HuH-7.5 (cell line): ENCODE data around the gene SLC35D1.
"Not testable (repeated sequence)": the region's sequence is repeated elsewhere in the genome, so short reads cannot be mapped to it uniquely, and the experiment has no call there.

ENCODE experiments used
- DNase-seq: peaks from one replicate; pipeline ENCODE4 v3.0.0; 2011; ENCODE audit warnings: low spot score

SLC35D1 gene

DNA sequence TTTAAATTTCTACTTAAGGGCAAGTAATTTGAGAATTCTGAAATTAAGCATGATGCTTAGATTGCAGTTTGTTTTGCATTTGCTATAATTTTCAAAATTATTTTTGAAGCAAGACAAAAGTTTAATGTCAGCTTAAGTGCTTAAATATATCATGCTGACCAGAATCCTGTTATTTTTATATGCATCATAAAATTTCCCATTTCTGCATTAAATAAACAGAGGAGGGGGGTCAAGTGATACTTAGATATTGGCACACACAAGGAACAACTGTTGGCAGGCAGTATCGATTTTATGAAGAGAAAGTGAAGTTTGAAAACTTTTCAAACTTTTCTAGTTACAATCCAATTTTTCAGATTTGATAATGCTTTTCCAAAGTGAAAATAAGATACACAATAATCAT lies 68.1 kb downstream of the SLC35D1 start:
- DNase-seq, result no peak

DNA sequence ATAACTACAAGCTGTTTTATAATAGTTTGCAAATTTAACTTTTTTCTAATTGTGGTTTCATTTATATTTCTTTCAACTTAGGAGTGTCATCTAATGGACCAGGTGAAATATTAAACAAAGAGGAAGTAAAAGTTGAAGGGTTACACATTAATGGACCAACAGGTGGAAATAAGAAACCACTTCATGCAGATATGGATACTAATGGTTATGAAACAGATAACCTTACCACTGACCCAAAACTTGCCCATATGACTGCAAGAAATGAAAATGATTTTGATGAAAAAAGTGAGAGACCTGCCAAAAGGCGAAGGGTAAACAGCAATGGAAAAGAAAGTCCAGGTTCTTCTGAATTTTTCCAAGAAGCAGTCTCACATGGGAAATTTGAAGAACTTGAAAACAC lies 69.5 kb downstream of the SLC35D1 start:
- DNase-seq, result no peak

DNA sequence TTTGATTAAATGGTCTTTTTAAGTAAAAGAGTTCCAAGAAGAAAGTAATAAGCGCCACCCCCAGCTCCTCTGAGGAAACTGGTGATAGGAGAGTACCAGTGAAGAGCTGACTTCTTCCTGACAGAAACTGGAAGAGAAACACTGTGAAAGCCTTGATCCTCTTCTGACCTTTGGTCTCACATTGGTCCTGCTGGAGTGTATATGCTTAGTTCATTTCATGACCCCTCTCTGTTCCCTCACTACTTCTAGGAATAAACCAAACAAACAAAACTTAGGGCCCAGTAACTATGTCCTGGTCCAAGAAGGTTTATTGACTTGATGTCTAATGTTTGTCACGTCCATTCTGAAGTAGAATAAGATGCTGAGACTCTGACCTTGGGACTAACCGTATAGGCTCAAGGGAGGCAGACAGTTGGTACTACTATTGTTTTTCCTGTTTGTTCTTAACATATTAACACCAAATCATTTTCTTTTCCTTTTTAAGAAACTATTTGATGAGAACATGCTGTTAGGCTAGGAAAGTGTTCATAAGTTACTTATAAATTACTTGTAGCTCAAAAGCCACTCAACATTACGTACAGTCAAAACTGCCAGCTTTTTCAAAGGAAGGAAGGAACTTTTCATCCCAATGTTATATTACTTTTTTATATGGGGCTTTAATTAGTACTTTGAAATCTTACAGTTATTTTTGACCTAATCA lies 71.2 kb downstream of the SLC35D1 start:
- no peak for DNase-seq

DNA sequence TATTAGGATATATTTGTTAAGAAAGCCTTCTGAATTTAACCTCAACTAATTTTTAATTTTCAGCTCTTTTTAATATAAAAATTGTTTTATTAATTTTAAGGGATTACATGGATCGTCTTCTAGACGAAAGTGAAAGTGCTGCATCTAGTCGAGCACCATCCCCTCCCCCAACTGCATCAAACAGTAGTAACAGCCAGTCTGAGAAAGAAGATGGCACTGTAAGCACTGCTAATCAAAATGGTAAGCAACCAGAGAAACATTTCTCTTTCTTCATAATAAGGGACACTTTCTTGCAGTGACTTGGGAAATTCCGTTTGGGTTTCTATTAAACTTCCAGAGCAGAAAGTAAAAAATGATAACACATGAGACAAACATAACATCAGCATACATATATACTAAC lies 72.3 kb downstream of the SLC35D1 start:
- DNase-seq, result no peak

DNA sequence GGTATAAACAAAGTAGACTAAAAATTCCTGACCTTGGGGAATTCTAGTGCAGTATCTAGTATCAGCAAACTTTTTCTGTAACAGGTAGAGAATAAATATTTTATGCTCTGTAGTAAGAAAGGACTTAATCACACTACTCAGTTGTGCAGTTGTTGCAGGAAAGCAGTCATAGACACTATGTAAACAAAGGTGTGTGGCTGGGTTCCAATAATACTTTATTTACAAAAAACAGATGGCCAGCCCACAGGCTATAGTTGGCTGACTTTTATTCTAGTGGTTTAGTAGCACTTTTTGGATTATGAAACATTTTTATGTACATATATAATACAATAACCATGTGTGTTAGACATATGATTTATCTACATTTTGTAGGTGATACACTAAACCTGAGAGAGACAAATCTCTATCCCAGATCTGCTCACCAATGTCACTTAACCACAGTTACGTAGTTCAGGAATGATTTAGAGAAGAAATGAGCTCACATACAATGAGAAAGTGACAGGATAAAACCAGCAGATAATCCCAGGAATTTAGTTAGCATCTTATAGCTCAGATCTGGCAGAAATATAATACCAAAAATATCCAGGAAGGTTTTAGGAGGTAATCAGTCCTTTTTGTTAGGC lies 73.1 kb downstream of the SLC35D1 start:
- no peak for DNase-seq

DNA sequence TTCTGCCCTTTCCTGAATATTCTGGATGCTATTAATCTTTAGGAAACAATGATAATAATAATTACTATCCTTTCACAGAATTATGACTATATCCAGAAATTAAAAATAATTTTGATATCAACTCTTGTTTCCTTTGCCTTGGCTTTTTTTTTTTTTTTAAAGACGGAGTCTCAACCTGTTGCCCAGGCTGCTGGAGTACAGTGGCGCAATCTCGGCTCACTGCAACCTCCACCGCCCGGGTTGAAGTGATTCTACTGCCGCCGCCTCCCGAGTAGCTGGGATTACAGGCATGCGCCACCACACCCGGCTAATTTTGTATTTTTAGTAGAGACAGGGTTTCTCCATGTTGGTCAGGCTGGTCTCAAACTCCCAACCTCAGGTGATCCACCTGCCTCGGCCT lies 74.3 kb downstream of the SLC35D1 start:
- not testable (repeated sequence) for DNase-seq

DNA sequence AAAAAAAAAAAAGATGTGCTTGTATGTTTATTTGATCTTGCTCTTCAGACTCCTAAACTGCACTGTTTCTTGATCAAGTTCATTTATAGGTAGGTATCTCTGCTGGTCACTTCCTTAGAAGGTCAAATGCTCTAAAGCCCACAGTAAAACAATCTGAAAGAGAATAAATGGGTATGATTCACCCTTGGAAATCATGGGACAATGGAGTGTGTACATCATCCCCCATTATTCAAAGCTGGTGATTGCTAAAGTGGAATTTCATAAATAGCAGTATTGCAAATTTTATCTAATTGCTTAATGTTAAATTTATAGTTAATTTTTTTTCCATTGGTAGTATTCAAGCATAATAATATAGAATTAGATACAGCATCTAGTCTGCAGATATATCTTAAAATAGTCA lies 75.7 kb downstream of the SLC35D1 start:
- no peak for DNase-seq

DNA sequence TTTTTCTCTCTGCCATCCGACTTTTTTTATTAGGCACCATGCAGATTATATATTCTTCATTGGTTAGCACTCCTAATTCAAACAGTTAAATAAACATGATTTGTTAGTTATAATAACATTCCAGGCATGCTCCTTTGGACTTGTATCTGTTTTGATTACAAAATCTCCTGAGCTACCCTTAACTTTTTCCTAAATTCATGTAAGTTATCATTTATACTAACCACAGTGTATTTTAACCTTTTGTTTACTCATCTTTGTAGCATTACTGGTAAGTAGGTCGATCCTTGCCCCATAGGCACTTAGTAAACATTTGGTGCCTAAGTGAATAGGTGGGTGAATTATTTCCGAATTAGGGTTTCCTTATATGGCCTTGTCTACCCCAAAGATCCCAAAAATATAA lies 85.4 kb downstream of the SLC35D1 start:
- no peak for DNase-seq

DNA sequence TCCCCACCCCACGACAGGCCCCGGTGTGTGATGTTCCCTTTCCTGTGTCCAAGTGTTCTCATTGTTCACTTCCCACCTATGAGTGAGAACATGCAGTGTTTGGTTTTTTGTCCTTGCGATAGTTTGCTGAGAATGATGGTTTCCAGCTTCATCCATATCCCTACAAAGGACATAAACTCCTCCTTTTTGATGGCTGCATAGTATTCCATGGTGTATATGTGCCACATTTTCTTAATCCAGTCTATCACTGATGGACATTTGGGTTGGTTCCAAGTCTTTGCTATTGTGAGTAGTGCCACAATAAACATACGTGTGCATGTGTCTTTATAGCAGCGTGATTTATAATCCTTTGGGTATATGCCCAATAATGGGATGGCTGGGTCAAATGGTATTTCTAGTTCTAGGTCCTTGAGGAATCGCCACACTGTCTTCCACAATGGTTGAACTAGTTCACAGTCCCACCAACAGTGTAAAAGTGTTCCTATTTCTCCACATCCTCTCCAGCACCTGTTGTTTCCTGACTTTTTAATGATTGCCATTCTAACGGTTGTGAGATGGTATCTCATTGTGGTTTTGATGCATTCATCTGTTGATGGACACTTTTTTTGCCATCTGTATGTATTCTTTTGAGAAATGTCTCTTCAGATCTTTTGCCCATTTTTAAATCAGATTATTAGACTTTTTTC lies 87.6 kb downstream of the SLC35D1 start:
- DNase-seq, result not testable (repeated sequence)

DNA sequence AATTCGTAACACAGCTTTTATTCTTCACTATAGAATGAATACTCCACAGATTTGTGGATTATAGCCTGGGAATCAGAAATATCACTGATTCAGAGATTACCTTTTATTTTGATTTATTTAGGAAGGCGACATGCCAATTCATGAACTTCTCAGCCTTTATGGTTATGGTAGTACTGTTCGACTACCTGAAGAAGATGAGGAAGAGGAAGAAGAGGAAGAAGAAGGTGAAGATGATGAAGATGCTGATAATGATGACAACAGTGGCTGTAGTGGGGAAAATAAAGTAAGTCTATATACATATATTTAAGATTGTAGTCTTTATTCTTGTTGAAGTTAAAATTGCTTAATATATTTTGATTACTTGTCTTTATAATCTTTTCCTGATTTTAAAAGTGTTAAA lies 96.0 kb downstream of the SLC35D1 start:
- DNase-seq, result no peak

DNA sequence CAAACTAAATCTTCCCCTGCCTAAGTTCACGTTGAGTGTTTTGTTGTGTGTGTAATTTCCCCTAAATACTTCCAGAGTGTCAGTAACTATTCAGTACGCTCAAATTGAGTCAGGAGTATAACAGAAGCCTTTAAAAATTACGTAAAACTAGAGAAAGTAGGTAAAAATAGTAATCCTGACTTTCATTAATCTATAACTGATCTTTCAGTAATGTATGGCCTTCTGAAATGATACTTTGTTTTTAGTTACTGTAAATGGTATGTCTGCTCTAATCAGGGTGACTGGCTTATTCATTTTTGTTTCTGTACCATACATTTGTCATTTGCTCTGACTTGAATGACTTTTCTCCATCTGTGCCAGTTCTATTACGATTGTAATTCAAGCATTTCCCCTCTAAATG lies 99.7 kb downstream of the SLC35D1 start:
- DNase-seq, result no peak

DNA sequence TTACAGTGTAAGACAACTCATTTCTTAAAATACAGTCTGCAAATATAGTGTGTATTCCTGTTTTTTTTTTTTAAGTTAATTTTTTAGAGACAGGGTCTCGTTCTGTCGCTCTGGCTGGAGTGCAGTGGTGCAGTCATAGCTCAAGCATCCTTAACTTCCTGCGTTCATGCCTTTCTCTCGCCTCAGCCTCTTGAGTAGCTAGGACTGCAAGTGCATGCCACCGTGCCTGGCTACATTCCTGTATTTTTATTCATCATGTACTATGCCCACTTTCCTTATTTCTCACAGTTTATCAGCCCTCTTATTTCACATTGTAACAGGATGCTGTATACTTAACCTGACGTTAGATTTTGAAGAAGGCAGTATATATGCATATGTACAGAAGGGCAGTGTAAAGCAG lies 102.4 kb downstream of the SLC35D1 start:
- DNase-seq, result no peak
